Ishikawa (cell line): Measurements from ENCODE around the gene MRRF.

Experiments
- CEBPB ChIP-seq: IDR thresholded peaks from 2 replicates; pipeline ENCODE4 v1.6.1; 2012
- CREB1 ChIP-seq: IDR thresholded peaks from 2 replicates; pipeline ENCODE4 v1.6.1; 2012; ENCODE audit warnings: low read depth
- EGR1 ChIP-seq: IDR thresholded peaks from 2 replicates; pipeline ENCODE4 v1.6.1; 2012
- EP300 ChIP-seq: IDR thresholded peaks from 2 replicates; pipeline ENCODE4 v1.6.1; 2012; ENCODE audit warnings: borderline replicate concordance
- FOXM1 ChIP-seq: IDR thresholded peaks from 2 replicates; pipeline ENCODE4 v1.6.1; 2012; ENCODE audit warnings: low read depth, borderline replicate concordance
- MAX ChIP-seq: IDR thresholded peaks from 2 replicates; pipeline ENCODE4 v1.6.1; 2012
- NFIC ChIP-seq: IDR thresholded peaks from 2 replicates; pipeline ENCODE4 v1.6.1; 2012
- RAD21 ChIP-seq: IDR thresholded peaks from 2 replicates; pipeline ENCODE4 v1.6.1; 2012; ENCODE audit warnings: low read depth
- REST ChIP-seq: IDR thresholded peaks from 2 replicates; pipeline ENCODE4 v1.6.1; 2012; ENCODE audit warnings: low read depth, mild to moderate bottlenecking
- TAF1 ChIP-seq: IDR thresholded peaks from 2 replicates; pipeline ENCODE4 v1.6.1; 2012; ENCODE audit warnings: low read depth, mild to moderate bottlenecking
- TCF12 ChIP-seq: IDR thresholded peaks from 2 replicates; pipeline ENCODE4 v1.6.1; 2012; ENCODE audit warnings: low read depth
- TEAD4 ChIP-seq: IDR thresholded peaks from 2 replicates; pipeline ENCODE4 v1.6.1; 2012
- USF1 ChIP-seq: IDR thresholded peaks from 2 replicates; pipeline ENCODE4 v1.6.1; 2012
- YY1 ChIP-seq: IDR thresholded peaks from 2 replicates; pipeline ENCODE4 v1.6.1; 2012; ENCODE audit warnings: low read depth
- ZBTB7A ChIP-seq: IDR thresholded peaks from 2 replicates; pipeline ENCODE4 v1.6.1; 2012; ENCODE audit warnings: low read depth

The MRRF gene

GRCh38 chr9:122307061-122307460 lies 42.4 kb downstream of the MRRF start:
- TF ChIP-seq REST (no peak), CEBPB (no peak), EP300 (no peak), TAF1 (no peak), NFIC (no peak), MAX (no peak), CREB1 (no peak), ZBTB7A (no peak), FOXM1 (no peak), EGR1 (no peak), TCF12 (no peak), USF1 (no peak), TEAD4 (no peak), RAD21 (no peak)

- TF ChIP-seq FOXM1 (no peak), ZBTB7A (no peak)
Observed at GRCh38 chr9:122307925-122308324, 43.2 kb downstream of the MRRF start.

- TF ChIP-seq TCF12 (no peak), CEBPB (no peak), USF1 (no peak), YY1 (no peak), ZBTB7A (no peak), FOXM1 (no peak), NFIC (no peak), EGR1 (no peak)
Observed at GRCh38 chr9:122309861-122310260, 45.2 kb downstream of the MRRF start.

GRCh38 chr9:122314165-122314564 lies 49.5 kb downstream of the MRRF start:
- TF ChIP-seq TAF1 = no peak
- TF ChIP-seq USF1 = peak; percentile 72

- TF ChIP-seq EP300 = no peak
- TF ChIP-seq NFIC = no peak
- no peak for TF ChIP-seq CREB1
- no peak for TF ChIP-seq ZBTB7A
- no peak for TF ChIP-seq CEBPB
- no peak for TF ChIP-seq TAF1
Observed at GRCh38 chr9:122315534-122315933, 50.9 kb downstream of the MRRF start.

GRCh38 chr9:122318284-122318683 lies 53.6 kb downstream of the MRRF start:
- TF ChIP-seq MAX (no peak), USF1 (no peak), YY1 (no peak), REST (no peak)

GRCh38 chr9:122320413-122320881 lies 55.8 kb downstream of the MRRF start:
- no peak for TF ChIP-seq YY1
- peak; percentile 18; the same call in 1 of the 2 replicates for TF ChIP-seq NFIC
